ENCODE results near the gene C4A.

GRCh38 chr6:31958741-31959739 lies 22.8 kb upstream of the C4A start, which contains the start of the genes NELFE and SKIC2:
- TF ChIP-seq CTCF (IDR thresholded peaks at IDR 0.05) (no peak), POLR2A (IDR thresholded peaks at IDR 0.05) (peak; percentile 38 to 69)
